ENCODE data around the gene RP9. TPM values are rescaled to one million over a fixed set of nuclear protein-coding genes. Genes with fewer than 3 reads are reported as not detected.

RP9 gene
- total RNA-seq, 1 donor, result 6.5 TPM

- H3K4me3 ChIP-seq (ENCODE audit: insufficient read depth, low read length), result no peak overlapping the region
- H3K4me2 ChIP-seq (ENCODE audit: insufficient read depth, low read length), result no peak overlapping the region
- no peaks in the 10 kb centered on the region for H3K79me2 ChIP-seq (ENCODE audit: insufficient read depth, low read length)
- no peaks in the 10 kb centered on the region for H3K9me3 ChIP-seq (ENCODE audit: low read depth, low read length)
- H3K4me1 ChIP-seq (ENCODE audit: insufficient read depth, low read length), result peaks cover 3% of the 10 kb centered on the region
- H3K27ac ChIP-seq (ENCODE audit: low read depth, low read length), result no peak overlapping the region
- DNase-seq (ENCODE audit: insufficient read length, low spot score, missing footprints), result no peak
- no peaks in the 10 kb centered on the region for H4K20me1 ChIP-seq (ENCODE audit: insufficient read depth, low read length)
- no peak for TF ChIP-seq CTCF (IDR thresholded peaks at IDR 0.05; ENCODE audit: extremely low read depth, low read depth, low read length)
- H3K27me3 ChIP-seq (ENCODE audit: insufficient read depth, low read length), result no peaks in the 10 kb centered on the region
- no peak overlapping the region for H2AFZ ChIP-seq (ENCODE audit: low read length)
- peaks cover 37% of the 10 kb centered on the region for H3K36me3 ChIP-seq (ENCODE audit: insufficient read depth, low read length)
These were observed 15.9 kb downstream of the RP9 start for GRCh38 chr7:33093266-33093665.

GRCh38 chr7:33091641-33092191 lies 17.5 kb downstream of the RP9 start:
- no peak overlapping the region for H2AFZ ChIP-seq (ENCODE audit: low read length)
- H3K4me3 ChIP-seq (ENCODE audit: insufficient read depth, low read length), result no peak overlapping the region
- peak overlapping the region; percentile 37 for H3K27ac ChIP-seq (ENCODE audit: low read depth, low read length)
- peaks cover 22% of the 10 kb centered on the region for H3K36me3 ChIP-seq (ENCODE audit: insufficient read depth, low read length)
- H3K79me2 ChIP-seq (ENCODE audit: insufficient read depth, low read length), result no peaks in the 10 kb centered on the region
- TF ChIP-seq CTCF (IDR thresholded peaks at IDR 0.05; ENCODE audit: extremely low read depth, low read depth, low read length), result peak; percentile 7
- no peaks in the 10 kb centered on the region for H3K9me3 ChIP-seq (ENCODE audit: low read depth, low read length)
- DNase-seq (ENCODE audit: insufficient read length, low spot score, missing footprints), result no peak
- H3K27me3 ChIP-seq (ENCODE audit: insufficient read depth, low read length), result no peaks in the 10 kb centered on the region
- H3K4me2 ChIP-seq (ENCODE audit: insufficient read depth, low read length), result peak overlapping the region; percentile 45
- no peaks in the 10 kb centered on the region for H4K20me1 ChIP-seq (ENCODE audit: insufficient read depth, low read length)
- H3K4me1 ChIP-seq (ENCODE audit: insufficient read depth, low read length), result peaks cover 3% of the 10 kb centered on the region

GRCh38 chr7:33091111-33091531 lies 18.1 kb downstream of the RP9 start:
- peak overlapping the region; percentile 37 for H3K27ac ChIP-seq (ENCODE audit: low read depth, low read length)
- no peaks in the 10 kb centered on the region for H3K79me2 ChIP-seq (ENCODE audit: insufficient read depth, low read length)
- no peaks in the 10 kb centered on the region for H3K27me3 ChIP-seq (ENCODE audit: insufficient read depth, low read length)
- no peaks in the 10 kb centered on the region for H4K20me1 ChIP-seq (ENCODE audit: insufficient read depth, low read length)
- TF ChIP-seq CTCF (IDR thresholded peaks at IDR 0.05; ENCODE audit: extremely low read depth, low read depth, low read length), result no peak
- H3K4me3 ChIP-seq (ENCODE audit: insufficient read depth, low read length), result no peak overlapping the region
- no peak overlapping the region for H2AFZ ChIP-seq (ENCODE audit: low read length)
- H3K9me3 ChIP-seq (ENCODE audit: low read depth, low read length), result no peaks in the 10 kb centered on the region
- H3K4me2 ChIP-seq (ENCODE audit: insufficient read depth, low read length), result peak overlapping the region; percentile 45
- H3K4me1 ChIP-seq (ENCODE audit: insufficient read depth, low read length), result peaks cover 3% of the 10 kb centered on the region
- DNase-seq (ENCODE audit: insufficient read length, low spot score, missing footprints), result no peak
- peaks cover 18% of the 10 kb centered on the region for H3K36me3 ChIP-seq (ENCODE audit: insufficient read depth, low read length)

GRCh38 chr7:33089142-33089541 lies 20.1 kb downstream of the RP9 start:
- H3K27me3 ChIP-seq (ENCODE audit: insufficient read depth, low read length), result no peaks in the 10 kb centered on the region
- TF ChIP-seq CTCF (IDR thresholded peaks at IDR 0.05; ENCODE audit: extremely low read depth, low read depth, low read length), result no peak
- H3K4me3 ChIP-seq (ENCODE audit: insufficient read depth, low read length), result no peak overlapping the region
- H3K4me1 ChIP-seq (ENCODE audit: insufficient read depth, low read length), result peaks cover 3% of the 10 kb centered on the region
- H4K20me1 ChIP-seq (ENCODE audit: insufficient read depth, low read length), result no peaks in the 10 kb centered on the region
- no peak overlapping the region for H3K4me2 ChIP-seq (ENCODE audit: insufficient read depth, low read length)
- H3K36me3 ChIP-seq (ENCODE audit: insufficient read depth, low read length), result peaks cover 5% of the 10 kb centered on the region
- H3K9me3 ChIP-seq (ENCODE audit: low read depth, low read length), result no peaks in the 10 kb centered on the region
- H3K27ac ChIP-seq (ENCODE audit: low read depth, low read length), result no peak overlapping the region
- no peaks in the 10 kb centered on the region for H3K79me2 ChIP-seq (ENCODE audit: insufficient read depth, low read length)
- DNase-seq (ENCODE audit: insufficient read length, low spot score, missing footprints), result no peak
- H2AFZ ChIP-seq (ENCODE audit: low read length), result no peak overlapping the region

Measured in osteoblast (primary cell).